Middle frontal gyrus (tissue), 1 donor: ENCODE results near the gene CAPG.
"Not testable (repeated sequence)": the region's sequence is repeated elsewhere in the genome, so short reads cannot be mapped to it uniquely, and the experiment has no call there.

Experiments used
- DNase-seq: peaks from one replicate; pipeline ENCODE4 v3.0.0-alpha.2; 2015; ENCODE audit warnings: low spot score; ENCODE audit errors: extremely low spot score

The CAPG gene

GRCh38 chr2:85421260-85422071 lies 11.3 kb upstream of the CAPG start:
- DNase-seq = no peak

DNA sequence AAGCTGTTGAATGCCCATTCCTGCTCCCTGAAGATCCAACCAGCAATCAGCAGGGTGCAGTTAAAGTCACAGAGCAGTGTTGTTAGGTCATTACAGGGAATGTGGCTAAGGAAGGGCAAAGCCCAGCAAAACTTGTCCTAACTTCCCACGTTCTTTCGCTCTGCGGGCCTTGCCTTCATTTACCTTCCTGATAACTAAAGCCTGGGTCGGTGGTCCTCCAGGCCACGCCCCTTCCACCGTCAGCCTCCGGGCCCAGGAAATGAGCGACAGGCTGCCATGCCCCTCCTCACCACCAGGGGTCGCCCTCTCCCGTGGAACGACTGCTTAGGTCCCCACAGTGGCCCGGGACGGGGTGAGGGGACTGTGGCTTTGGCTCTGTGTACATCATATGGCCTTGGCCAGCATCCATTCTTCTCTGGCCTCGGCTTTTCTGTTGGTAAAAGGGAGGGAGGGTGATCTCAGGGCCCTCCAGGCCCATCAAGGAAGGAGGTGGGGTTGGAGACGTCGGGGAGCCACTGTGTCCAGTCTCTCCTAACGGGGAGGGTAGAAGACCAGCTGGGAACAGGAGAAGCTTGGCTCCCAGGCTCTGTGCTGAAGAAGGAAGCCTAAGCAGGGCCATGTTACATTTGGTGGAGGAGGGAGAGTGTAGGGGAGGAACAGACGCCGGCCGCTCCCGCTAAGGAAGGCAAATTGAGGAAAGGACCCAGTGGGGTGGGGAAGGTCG lies 10.5 kb upstream of the CAPG start:
- DNase-seq = peak; percentile 72

DNA sequence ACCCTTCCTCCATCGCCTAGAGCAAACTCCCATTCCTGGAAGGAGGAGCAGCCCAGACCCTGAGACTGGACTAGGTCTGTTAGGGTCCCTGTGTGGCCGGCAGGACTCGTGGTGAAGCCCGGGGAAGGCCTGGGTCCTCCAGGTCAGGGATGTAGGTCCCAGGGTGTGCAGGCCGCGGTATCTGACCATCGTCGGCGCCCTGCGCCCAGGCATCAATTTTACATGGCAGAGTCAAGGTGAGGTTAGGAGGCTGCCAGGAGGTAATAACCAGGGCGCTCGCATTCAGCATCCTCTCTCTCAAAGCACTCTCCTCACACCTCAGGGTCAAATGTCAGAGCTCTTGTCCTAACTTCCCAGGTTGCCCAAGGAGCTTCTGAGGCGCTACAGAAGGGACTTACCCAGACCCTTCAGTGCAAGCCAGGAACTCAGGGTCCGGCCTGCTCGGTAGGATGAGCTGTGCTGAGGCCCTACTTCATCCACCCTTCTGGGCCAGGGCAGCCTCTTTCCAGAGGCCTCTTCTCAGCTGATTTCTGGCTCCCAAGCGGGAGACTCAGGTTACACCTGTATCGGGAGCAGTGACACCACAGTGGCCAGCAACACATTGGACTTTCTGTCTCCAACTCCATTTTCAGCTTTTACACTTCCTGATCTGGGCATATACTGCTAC lies 9.0 kb upstream of the CAPG start:
- no peak for DNase-seq

DNA sequence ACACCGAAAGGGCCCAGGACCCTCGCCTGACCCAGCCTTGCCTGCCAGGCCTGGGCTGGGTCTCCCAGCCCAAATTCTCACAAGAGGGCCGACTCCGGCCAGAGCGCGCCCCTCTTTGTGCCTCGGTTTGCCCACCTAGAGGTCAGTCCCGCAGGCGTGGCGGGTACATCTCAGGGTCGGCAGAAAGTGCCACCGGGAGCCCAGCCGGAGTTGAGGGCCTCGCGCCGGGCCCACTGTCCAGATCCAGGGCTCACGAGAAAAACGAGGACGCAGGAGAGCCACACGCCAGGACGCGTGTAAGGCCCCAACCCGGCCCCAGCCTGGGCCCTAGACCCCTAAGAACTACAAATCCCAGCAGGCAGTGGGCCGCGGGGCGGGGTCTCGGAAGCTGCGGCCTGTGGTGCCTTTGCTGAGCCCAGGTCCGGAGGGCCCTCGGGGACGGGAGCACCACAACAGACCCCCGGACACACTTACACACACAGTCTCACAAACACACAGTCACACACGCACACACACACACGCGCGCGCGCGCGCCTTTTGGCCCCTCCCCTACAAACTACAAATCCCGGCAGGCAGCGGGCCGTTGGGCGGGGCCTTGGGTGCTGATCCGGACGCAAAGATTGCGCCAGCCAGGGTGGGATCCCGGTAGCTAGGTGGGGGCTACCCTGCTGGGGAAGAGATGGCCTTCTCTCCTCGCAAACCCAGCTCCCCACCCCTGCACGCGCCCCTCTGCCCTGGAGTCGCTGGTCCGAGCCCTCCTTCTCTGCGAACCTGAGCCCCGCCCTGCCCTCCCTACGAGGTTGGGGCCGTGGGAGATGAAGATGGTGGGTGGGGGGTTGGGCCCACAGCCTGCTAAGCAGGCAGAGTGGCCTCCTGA lies 8.2 kb upstream of the CAPG start, which contains the start of gene SH2D6:
TSS of gene SH2D6 (plus strand) at position 583 of the 877 bp plus-strand sequence. CDS start 10,752 bp downstream, outside the sequence.
- DNase-seq = peak; percentile 69

DNA sequence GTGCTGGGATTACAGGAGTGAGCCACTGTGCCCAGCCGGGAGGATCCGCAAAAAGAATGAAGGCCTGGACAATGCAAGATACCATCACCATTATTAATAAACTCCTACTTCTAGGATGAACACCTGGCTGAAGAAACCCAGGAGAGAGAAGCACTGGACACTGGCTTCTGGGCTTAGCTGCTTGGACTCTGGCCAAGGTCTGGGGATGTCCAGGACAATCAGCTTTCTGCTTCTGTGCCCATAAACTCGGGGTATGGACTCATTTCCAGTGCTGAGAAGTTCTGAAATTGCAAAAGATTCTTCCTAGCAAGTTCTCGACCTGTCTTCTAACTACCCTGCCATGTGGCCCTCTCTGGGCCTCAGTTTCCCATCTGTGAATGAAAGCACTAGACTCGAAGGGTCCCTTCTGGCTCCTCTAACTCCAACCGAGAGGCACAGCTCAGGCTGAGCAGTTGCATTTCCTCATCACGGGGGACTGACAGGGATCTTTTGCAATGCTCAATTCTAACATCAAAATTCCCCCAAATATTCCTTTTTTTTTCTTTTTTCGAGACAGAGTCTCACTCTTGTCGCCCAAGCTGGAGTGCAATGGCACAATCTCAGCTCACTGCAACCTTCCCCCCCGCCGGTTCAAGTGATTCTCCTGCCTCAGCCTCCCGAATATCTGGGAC lies 5.9 kb upstream of the CAPG start:
- DNase-seq = no peak

GRCh38 chr2:85414761-85415553 lies 4.8 kb upstream of the CAPG start:
- DNase-seq = no peak

DNA sequence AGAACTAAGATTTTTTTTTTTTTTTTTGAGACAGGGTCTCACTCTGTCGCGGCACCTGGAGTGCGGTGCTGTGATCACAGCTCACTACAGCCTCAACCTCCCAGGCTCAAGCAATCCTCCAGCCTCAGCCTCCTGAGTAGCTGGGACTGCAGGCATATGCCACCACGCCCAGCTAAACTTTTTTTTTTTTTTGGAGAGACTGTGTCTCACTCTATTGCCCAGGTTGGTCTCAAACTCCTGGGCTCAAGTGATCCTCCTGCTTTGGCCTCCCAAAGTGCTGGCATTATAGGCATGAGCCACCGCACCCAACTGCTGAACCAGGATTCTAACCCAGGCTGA lies 4.2 kb upstream of the CAPG start:
- not testable (repeated sequence) for DNase-seq

- DNase-seq = no peak
These were observed 3.6 kb upstream of the CAPG start for GRCh38 chr2:85413592-85414420.

- no peak for DNase-seq
These were observed 1.2 kb upstream of the CAPG start for GRCh38 chr2:85411405-85411748.

DNA sequence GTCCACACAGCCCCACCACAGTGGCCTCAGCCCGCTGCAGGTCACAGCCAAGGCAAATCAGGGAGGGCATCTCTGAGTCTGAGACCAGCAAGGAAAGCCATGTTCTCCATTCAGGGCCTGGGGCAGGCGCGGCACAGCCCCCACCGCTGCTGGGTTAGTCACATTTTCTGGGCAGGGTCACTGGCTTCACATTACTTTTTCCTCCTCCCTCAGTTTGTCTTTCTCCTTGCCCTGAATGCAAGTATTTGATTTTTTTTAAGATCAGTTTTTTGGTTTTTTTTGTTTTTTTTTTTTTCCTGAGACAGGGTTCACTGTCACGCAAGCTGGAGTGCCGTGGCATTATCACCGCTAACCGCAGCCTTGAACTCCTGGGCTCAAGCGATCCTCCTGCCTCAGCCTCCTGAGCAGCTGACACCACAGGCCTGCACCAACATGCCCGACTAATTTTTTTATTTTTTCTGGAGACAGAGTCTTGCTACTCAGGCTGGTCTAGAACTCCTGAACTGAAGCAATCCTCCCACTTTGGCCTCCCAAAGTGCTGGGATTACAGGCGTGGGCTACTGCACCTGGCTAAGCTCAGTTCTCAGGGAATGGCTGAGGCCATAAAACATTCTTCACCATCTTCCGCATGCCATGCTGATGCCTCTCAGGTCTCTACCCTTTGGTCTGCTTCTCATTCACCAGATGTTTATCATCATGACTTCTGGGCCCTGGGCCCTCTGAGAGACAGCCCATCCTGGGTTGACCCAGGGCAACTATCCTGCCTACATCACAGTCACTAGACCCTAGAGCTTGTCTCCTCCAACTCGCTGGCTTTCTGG lies 628 bp upstream of the CAPG start:
- no peak for DNase-seq

DNA sequence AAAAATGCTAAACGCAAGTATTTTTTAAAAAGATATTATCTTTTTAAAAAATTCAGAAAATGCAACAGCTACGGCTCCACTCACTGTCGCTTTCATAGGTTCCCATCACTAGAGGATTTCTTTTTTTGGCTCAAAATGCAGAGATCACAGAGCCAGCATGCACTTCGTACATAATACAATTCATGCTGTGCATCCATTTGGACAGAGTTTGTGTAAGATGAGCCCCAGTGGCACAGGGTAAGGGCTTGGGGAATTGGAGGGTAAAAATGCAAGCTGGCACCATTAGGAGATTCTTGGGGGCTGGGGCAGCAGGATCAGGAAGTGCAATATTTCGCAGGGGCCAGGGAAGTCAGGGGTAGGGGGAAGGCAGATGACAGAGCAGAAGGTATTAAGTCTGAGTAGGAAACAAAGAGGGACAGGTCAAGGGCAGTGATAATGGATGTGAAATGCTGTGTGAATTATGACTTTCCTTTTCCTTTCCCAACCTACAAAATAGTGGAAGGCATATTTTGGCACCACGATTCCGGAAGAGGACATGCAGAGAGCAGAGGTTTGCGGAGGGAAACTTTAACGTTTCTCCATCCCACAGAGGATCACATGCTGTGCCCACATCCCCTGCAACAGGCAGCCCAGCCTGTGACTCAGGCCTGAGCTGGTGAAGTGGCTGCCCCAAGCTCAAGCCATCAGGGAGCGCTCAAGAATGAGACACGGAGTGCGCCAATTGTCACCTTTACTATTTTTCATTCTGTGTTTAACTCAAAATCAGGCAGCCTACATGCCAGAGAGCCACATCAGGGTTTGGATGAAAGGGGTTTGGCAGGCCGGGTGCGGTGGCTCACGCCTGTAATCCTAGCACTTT lies 4.7 kb downstream of the CAPG start:
- no peak for DNase-seq

GRCh38 chr2:85401844-85402243 lies 8.3 kb downstream of the CAPG start:
- no peak for DNase-seq

- DNase-seq = no peak
These were observed 8.7 kb downstream of the CAPG start for GRCh38 chr2:85401464-85401805.

DNA sequence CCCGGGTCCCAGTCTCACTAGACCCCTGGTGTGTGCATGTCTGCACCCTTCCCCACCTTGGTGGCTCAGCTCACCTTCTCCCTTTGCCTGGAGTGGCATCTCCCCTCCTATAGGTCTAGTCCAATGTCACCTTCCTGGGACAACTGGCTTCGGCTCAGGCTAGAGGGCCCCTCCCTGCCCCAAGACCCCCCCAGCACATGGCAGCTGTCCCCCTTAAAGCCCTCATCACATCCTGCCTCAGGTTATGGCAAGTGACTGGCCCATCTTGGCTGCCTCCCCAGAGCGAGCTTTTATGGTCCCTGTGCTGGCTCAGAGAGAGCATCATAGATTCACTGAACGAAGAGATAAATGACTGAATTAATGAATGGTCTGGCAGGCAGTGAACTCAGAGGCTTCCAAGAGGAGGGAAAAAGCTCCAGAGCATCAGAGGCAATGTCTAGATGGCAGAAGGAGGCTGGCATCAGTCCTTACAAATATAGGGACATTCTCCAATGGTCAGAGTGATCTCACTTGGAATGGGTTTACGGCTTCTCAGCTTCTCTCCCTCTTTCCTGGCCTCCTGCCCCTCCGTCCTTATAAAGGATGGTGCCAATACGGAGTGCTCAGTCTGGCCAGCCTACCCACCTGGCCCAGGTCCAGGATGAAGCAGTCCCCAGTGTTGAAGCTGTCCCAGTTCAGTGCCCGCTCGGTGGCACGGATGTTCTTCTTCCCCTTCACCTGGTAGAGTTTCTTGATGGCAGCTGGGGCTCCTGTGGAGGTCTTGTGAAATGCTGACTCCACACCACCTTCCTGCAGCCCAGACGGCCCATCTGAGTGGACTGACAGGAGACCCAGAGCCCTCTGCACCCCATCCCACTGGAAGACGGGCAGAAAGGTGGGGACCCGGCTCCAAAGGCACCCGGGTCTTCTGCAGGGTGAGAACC lies 9.4 kb downstream of the CAPG start:
- DNase-seq = no peak

GRCh38 chr2:85400023-85400422 lies 10.1 kb downstream of the CAPG start:
- no peak for DNase-seq

GRCh38 chr2:85399183-85399455 lies 11.0 kb downstream of the CAPG start:
- no peak for DNase-seq
